ENCODE measurements around the gene C13orf42.
A peak's percentile ranks its signal among the peaks of the same experiment; 100 is the strongest.

Gene C13orf42

DNA sequence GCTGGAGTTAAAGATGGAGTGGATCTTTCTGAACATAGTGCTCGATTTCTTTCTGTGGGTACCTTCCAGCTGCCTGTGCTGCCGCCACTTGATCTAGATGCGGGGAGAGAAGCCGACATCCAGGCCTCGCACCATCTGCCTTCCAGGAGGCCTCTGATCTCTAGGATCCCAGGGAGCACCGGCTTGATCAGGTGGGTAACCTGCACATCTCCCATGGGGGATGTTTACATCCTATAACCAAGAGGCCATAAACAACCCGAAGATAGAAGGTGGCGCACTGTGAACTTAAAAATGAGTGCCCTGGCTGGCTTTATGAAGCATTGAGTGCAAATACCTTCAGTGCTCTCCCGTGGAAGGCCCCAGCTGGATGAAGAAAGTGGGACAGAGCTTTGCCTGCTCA is at the start of gene C13orf42:
C13orf42 (minus strand) TSS at position 101 of the 400 bp plus-strand sequence; CDS start at position 36, 65 bp downstream.
- no peak for DNase-seq

DNA sequence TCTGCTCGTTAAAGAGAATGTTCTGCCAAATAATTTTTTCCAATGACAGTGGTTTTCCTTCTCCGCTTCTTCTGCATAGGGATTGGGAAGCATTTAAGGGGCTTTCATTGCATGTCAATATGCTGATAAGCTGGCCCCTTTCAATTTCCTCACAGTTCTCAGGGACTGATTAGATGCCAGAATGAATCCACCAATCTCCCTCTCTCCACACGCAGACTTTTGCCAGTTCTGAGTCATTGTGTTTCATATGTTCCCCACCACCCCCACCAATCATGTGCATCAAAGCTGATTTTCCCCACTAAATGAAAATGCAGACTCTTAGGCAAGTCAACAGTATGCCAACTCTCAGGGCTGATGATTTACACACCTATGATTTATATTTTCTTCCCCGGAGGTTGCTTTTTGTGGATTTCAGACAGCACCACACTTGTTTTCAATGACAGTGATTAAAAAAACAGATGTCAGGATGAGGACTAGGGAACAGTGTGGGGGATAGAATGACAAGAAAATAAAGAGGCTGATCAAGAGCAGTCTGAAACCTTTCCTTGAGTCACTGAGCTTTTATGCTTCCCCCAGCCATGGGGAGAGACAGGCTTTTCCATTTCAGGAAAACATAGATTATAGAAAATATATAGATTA is 47.9 kb upstream of the C13orf42 start:
- DNase-seq, result no peak

DNA sequence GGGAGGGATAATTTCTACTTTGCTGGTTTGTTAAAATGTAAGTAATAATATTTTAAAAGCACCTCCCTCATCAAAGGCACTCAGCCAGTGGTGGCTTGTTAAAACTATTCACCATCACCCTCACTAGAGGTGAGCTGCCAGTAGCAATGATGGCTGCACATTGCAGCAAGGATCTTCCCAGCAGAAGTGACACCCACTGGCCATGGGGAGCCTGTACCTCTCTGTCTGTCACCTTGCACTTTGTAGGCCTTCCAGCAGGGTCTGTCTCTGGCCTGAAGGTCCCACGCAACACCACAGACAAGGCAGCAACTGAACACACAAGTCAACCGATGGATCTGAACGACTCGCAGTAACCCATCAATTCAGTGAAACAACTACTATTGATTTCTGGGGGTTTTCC is 47.3 kb upstream of the C13orf42 start:
- no peak for DNase-seq

DNA sequence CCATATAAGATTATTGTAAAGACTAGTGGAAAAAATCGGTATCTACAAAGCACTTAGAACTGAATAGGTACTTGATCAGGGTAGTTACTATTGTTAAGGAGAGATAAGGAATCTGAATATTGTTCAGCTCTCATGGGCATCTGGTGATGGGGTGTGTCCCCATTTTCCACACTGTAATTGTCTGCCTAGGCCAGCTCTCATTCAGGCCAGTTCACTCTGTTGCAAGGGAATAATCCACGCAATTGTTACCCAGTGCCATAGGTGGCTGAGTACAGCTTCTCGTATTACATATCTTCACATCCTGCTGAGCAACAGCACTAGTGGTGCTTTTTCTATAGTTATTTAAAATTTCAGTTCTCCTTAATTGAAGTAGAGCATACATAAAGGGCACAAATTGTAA is 45.6 kb upstream of the C13orf42 start:
- no peak for DNase-seq

DNA sequence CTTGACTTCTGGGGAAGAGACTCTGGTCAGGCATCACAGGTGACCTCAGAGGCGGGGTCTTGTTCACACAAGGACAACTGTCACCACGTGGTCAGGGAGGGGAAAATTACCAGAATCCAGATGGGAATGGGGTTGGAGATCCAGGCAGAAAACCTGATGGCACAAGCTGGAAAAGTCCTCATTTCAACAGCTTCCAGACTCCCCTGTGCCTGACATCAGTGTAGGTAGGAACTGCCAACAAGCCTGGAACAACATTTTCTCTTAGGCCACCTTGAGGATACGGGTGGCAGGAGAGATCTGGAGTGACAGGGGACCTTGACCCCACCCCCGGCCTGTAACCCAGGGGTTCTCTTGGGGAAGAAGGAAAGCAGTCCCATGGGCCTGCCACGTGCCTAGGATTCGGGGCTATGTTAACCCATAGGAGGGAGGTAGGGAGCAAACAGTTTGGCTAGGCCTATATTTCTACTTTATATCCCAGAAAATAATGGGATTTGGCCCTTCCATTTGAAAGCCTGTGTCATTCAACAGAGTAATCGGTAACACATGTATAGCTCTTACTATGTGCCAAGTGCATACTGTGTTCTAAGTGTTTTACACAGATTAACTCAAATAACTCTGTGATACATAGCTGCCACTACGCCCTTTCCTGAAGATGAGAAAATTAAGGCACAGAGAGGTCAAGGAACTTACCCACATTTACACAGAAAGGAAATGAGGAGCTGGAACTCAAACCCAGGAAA is 44.9 kb upstream of the C13orf42 start:
- DNase-seq, result no peak

DNA sequence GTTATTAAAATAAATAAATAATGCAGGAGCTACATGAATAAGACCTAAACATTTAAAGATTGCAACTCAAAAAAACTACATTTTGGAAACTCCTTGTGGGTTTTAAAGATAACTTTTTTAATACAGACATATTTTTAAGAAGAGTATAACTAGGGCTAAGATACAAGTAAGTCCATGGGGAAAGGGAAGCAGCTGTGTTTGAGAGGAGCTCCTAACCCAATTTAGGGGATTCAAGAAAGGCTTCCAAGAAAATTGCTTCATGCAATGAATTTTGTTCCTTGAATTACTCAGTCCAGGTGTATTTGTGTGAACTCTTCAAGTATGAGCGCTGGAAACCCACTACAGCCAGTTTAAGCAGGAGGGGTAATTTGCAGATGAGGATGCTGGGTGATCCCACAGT is 44.1 kb upstream of the C13orf42 start:
- no peak for DNase-seq

DNA sequence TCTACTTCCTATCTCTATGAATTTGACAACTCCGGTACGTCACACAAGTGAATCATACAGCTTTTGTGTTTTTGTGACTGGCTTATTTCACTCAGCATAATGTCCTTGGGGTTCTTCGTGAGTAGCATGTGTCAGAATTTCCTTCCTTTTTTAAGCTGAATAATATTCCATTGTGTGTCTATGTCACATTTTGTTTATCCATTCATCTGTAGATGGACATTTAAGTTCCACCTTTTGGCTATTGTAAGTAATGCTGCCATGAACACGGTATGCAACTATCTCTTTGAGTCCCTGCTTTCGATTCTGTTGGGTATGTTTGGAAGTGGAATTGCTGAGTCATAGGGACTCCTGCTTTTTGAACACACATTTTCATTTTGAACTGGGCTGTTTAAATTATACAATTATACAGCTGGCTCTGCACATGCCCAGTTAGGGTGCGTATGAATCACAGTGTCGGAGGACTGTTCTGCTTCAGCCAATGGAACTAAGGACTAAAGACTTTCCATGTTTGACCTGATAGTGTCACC is 43.0 kb upstream of the C13orf42 start:
- DNase-seq, result no peak

DNA sequence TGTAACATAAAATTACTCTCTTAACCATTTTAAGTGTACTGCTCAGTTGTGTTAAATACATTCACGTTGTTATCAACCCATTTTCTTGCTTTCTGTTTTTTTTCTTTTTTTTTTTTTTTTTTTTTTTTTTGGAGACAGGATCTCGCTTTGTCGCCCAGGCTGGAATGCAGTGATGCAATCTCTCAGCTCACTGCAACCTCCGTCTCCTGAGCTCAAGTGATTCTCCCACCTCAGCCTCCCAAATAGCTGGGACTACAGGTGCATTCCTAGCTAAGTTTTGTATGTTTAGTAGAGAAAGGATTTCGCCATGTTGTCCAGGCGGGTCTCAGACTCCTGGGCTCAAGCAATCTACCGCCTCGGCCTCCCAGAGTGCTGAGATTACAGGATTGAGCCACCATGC is 42.5 kb upstream of the C13orf42 start:
- no peak for DNase-seq

DNA sequence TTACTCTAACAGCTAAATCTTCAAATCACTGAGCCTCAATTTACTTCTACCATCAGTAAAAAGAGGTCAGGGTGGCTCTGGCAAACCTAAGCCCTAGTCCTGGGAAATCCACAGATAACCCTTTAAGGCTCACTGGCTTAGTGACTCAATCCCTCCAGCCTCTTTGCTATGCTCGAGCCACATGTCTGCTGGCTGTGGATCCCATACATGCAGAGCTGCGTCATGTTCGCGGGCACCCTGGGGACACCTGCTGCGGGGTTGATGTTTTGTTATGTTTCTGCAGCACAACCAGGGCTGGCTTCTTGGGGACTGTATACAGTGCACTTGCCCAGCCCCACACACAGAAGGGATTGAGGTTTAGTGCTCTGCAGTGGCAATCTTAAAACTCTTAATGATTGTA is 41.6 kb upstream of the C13orf42 start:
- no peak for DNase-seq

DNA sequence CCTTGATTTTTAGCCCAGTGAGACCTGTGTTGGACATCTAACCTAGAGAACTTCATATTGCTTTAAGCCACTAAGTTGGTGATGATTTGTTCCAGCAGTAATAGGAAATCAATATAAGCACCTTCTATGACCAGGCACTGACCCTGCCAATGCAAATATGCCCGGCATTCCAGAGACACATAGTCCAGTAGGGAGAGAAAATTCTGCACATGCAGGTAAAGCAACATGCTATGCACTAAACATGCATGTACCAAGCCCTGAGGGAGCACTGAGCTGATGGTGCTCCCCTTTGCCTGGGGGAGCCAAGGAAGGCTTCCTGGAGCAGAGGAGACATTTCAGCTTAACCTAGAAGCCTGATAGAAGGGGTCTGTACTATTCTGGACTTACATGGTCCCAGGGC is 40.4 kb upstream of the C13orf42 start:
- no peak for DNase-seq

DNA sequence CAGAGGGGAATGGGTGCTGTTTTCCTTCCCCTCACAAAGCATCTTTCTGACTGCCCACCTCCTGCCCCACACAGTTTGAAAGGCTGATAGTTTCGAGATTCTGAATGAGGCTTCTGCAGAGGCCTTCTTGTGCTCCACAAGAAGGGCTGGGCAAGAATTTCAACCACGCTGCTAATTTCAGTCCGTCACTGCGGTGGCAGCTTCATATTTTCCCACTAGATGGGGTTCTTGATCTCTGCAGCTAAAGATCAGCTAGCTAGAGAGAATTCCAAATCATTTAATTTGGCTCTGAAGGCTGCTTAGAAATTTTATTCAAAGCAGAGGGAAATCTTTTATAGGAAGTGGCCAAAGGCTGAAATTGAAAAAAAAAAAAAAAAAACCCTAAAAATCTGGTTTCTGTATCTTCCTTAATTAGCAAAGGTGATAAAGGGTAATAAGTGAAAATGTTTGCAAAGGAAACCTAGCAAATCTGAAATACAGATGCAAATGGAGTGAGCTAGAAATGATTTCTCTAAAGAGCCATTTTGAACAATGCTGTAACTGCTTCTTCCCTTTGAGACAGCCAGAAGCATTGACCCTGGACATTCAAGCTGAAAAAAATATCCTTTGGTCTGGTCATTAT is 38.0 kb upstream of the C13orf42 start:
- DNase-seq, result peak; percentile 40

DNA sequence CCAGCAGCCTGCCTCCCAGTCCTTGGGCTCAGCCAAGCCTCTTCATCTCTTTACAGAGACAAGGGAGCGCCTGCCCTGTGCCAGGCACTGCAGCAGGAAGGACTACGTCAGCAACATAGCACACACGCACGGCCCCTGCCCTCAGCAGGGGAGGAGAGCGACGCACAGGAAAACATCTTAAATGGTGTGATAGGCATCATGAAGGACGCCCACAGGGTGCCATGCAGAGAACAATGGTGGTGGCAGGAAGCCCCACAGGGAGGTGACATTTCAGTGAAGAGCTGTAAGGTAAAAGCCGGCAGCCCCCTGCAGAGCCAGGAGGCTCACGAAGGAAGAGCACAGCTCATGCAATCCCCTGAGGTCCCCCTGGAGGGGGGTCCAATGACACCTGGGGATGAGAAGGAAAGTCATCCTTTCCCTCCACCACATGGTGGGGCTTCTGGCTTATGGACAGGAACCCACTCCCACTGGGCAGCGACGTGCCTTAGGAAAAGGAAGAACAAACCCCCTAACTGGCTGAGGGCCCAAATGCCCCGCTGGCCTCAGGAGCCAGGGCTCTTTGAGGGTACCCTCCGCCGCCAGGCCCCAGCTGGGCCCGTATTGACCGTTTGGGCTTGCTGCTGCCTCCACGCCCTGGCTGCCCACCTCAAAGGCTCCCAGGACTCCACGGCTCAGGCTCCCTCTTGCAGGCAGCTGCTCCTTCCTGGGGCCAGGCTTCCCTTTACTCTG is 37.3 kb upstream of the C13orf42 start:
- DNase-seq, result no peak

DNA sequence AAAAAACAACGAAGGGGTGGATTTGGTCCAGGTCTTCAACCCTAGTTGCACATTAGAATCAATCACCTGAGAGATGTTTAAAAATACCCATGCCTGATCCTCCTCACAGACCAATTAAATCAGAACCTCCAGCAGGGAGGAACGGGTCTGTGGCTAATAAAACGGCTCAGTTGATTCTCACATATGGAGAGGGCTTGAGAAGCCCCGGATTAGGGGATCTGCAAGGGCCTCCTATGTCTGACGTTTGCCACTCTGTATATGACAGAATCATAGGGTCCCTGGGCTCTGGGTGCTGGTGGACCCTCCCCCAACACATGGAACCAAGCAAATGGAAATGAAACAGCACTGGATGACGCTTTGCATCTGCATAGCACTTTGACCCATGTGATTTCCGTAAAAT is 36.7 kb upstream of the C13orf42 start:
- DNase-seq, result no peak

DNA sequence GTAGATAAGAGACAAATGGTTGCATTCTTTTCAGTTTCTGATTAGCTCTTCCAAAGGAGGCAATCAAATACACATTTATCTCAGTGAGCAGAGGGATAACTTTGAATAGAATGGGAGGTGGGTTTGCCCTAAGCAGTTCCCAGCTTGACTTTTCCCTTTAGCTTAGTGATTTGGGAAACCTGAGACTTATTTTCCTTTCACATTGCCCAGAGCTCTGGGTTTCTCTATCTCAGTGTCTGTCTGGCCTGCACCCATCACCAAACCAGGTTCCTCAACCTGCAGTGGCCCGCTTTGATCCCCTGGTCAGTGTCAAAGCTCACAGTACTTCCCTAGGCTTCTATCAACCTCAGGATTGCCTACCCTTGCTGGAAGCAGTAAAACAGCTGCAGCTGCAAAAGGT is 35.6 kb upstream of the C13orf42 start:
- no peak for DNase-seq

DNA sequence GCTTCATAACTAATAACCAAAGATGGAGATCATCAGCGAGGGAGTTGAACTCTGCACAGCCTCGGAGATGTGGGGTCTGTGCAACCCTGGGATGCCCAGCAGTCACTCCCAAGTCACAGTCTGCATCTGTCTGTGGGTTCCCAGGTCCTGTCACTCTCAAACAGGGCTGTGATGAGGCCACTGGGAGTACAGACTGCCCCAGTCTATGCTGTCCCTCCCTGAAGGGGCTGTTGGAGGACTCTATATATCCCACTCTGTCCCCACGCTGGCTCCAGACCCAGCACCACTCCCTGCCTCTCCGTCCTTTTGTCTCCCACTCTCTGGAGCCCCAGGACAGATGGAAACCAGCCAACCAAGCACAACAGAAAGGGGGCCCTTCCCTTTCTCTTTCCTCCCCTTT is 26.2 kb upstream of the C13orf42 start:
- DNase-seq, result no peak

DNA sequence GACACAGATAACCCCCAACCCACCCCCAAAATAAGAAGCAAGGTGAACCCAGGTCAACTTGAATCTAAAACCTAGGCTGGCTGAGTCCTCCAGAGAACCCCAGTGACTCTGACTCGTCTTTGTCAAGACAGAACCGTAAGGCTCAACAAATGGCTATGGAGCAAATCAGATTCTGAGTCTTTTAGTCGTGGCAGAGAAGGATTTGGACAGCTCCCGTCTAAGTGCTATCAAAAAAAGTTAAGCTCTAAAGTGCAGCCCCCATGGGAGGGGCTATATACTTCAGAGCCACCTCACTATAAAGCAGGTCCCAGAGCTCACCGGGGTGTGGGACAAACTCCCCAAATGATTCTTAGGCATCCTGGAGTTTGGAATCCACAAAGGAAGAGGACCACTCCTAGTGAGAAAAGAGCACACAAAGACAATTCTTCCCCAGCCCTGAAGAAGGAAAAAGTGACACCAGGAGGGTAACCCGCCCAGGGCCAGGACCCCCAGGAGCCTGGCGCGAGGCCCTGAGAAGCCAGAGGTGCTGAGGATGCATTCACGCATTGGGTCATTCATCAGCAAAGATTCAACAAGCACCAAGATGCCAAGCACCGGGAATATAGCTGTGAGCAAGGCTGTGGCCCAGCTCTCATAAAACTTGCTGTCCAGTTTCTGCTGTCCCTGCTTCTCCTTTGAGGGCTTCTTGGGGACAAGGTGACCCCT is 25.4 kb upstream of the C13orf42 start:
- no peak for DNase-seq

DNA sequence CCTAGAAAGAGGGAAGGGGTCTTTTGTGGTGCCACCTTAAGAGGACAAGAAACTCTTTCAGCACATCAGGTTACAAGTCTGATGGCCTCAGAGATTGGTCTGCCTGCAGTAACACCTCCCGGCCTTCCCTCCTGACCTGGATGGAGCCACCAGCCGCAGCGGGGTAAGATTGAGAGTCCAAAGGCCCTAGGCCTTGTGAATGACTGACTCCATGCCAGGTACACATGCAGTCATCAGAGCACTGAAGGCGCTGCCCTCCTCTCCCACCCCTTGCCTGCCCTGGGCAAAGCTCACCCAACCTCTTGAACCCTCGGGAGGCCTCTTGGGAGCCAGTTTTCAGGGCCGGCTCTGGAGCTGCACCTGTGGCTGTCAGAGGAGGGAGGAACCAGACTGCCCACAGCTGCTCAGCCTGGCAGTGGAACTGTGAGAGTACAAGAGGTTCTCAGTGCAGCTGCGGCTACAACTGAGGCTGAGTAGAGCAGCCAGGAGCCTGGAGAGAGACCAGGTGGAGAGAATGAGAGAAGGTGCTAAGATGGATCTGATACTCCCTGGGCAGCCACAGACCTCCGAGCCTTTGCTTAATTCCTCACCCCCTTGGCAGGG is 23.8 kb upstream of the C13orf42 start:
- no peak for DNase-seq

DNA sequence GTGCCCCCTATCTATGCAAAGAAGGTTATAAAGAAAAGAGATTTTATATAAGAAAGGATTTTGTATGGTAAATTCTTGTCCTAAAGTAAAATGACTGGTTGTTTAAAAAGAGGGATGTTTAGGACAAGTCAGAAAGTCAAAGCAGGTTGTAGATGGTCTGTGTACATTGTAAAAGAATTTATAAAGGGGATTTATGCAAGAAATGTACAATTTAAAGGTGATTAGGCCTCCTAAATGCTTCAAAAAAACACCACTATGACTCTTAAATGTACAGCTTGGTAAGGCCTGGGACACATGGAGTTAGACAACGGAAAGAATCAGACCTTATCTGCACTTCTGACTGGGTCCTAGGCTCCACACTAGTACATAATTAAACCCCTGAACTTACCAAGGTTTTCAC is 19.3 kb upstream of the C13orf42 start:
- no peak for DNase-seq

DNA sequence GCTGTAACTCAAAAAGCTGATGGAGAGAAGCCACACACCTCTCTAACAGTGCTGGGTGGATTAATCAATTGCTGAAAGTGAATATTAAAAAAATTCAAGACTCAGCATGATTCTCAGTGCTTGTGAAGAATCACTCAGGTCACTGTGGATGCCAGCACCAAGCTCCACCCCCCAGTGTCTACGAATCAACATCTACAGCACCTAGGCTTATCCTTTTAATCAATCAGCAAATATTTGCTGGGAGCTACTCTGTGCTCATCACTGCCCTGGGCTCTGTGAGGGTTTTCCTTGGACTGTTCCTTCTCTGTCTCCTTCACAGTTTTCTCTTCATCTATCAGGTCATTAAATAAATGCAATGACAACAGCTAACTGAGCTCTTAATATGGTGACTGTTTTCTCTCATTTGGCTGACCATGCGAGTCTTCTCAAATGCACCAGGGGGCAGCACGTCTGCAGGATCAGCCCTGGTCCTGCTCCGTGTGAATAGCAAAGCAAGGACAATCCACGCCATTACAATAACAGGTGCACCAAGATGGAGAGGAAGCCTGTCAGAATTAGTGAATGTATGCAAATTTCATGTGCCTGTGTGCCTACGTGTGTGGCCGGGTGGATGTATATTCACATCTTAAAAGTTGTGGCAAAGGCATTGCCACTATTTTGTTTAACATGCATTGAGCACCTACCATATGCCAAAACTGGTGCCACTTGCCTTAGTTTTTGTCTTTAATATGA is 14.6 kb upstream of the C13orf42 start:
- peak; percentile 18 for DNase-seq

DNA sequence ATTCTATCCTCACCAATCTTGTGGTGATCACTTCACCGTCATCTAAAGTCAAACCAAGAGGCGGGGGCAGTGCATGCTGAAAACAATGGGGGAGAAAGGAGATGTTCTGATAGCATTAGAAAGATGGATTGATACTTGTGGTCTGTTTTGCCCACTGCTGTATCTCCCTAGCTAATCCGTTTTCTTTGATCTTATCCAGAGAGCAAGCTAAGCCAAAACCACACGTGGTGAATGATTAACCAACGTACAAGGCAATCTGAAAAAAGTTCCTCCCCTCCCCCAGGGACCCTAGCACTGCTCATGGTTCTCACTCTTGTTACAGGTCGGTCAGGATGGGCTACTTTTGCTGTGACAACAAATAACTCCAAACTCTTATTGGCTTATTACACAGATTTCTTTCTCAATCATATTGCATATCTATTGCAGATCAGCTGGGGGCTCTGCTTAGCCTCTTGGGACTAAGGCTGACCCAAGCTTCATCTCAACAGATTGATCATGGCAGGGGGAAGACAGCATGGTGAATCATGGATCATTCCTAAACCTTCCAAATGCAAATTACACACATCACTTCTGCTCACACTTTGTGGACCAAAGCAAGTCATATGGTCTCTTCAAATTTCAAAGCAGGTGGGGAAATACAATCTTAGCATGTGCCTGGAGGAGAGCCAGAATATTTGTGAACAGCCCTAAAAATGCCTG is 11.9 kb upstream of the C13orf42 start:
- DNase-seq, result no peak

DNA sequence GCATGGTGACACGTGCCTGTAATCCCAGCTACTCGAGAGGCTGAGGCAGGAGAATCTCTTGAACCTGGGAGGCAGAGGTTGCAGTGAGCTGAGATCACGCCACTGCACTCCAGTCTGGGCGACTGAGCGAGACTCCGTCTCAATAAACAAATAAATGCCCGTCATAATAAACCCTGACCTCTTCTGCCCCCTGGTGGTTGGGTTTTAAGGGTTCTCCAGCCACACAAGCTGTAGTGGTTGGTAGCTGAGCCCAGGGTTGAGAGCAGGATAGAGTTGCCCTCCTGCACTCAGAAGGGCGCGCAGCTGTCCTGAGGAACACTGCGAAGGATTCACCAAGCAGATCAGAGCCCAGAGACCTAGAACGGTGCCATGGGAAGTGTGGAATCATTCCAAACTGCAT is 9.8 kb upstream of the C13orf42 start:
- peak; percentile 9 for DNase-seq

Measured in NCI-H1694 treated with DMSO at 0.1 percent for 48 hours (cell line).